GM21786 (cell line): ENCODE data around the gene WASHC1.
"Not testable (repeated sequence)": the region's sequence is repeated elsewhere in the genome, so short reads cannot be mapped to it uniquely, and the experiment has no call there.

Experiments
- ATAC-seq: cut with Tn5 transposase; IDR thresholded peaks from one replicate; pipeline ENCODE4 v1.9.1; 2021; ENCODE audit not compliant: unreplicated experiment

Gene WASHC1

GRCh38 chr9:14129-14809 is 15.0 kb downstream of the WASHC1 start:
- not testable (repeated sequence) for ATAC-seq

- not testable (repeated sequence) for ATAC-seq
Observed at GRCh38 chr9:11206-11605, 18.1 kb downstream of the WASHC1 start.

- ATAC-seq: not testable (repeated sequence)
Observed at GRCh38 chr9:10653-11053, 18.6 kb downstream of the WASHC1 start.

GRCh38 chr9:10207-10606 is 19.0 kb downstream of the WASHC1 start:
- ATAC-seq: not testable (repeated sequence)
